Measurements from ENCODE around the gene FBXO24. TPM values are rescaled to one million over a fixed set of nuclear protein-coding genes. Genes with fewer than 3 reads are reported as not detected.

Gene FBXO24
- total and polyA plus RNA-seq, 2 donors (not counting 1 experiment from before 2014, with no cell fraction given), result 0.23 to 0.33 TPM

- Histone ChIP-seq H3K9me3 (ENCODE audit: control insufficient read depth, insufficient read depth, low read depth, low read length) (no peaks in the 10 kb centered on the region), H3K36me3 (ENCODE audit: control insufficient read depth, insufficient read depth, low read length) (peaks cover 5% of the 10 kb centered on the region), H4K20me1 (ENCODE audit: control insufficient read depth, extremely low read depth, insufficient read depth, low read length) (no peaks in the 10 kb centered on the region), H3K79me2 (ENCODE audit: control insufficient read depth, insufficient read depth, low read length) (no peaks in the 10 kb centered on the region), H3K4me1 (ENCODE audit: control insufficient read depth, extremely low read depth, insufficient read depth, low read length) (no peaks in the 10 kb centered on the region), H2AFZ (ENCODE audit: low read length) (no peak overlapping the region), H3K9ac (ENCODE audit: insufficient read depth, low read length) (no peak overlapping the region), H3K27me3 (ENCODE audit: control insufficient read depth, insufficient read depth, low read length) (no peaks in the 10 kb centered on the region), H3K4me2 (ENCODE audit: extremely low read depth, insufficient read depth, low read length) (no peak overlapping the region), H3K4me3 (replicated peaks in 1 of 4; ENCODE audit: control extremely low read depth in 1 of 4, insufficient read depth in 1 of 4, low read depth in 3 of 4, low read length in 4 of 4) (no peak overlapping the region), H3K27ac (ENCODE audit: insufficient read depth, low read length) (no peak overlapping the region)
- no peak for TF ChIP-seq CTCF (conservative IDR thresholded peaks at IDR 0.05 in 1 of 2, IDR thresholded peaks at IDR 0.05 in 1 of 2; ENCODE audit: low read depth in 1 of 2, low read length in 2 of 2)
- no peak for TF ChIP-seq EZH2 (IDR thresholded peaks at IDR 0.05; ENCODE audit: low read length, missing control alignments)
- DNase-seq (ENCODE audit: low read depth in 2 of 2), result no peak
Measured at GRCh38 chr7:100552532-100552931, 33.6 kb upstream of the FBXO24 start.

- no peak overlapping the region for H3K4me2 ChIP-seq (ENCODE audit: extremely low read depth, insufficient read depth, low read length)
- H3K9ac ChIP-seq (ENCODE audit: insufficient read depth, low read length), result no peak overlapping the region
- no peaks in the 10 kb centered on the region for H4K20me1 ChIP-seq (ENCODE audit: control insufficient read depth, extremely low read depth, insufficient read depth, low read length)
- peaks cover 5% of the 10 kb centered on the region for H3K36me3 ChIP-seq (ENCODE audit: control insufficient read depth, insufficient read depth, low read length)
- TF ChIP-seq EZH2 (IDR thresholded peaks at IDR 0.05; ENCODE audit: low read length, missing control alignments), result no peak
- no peak for TF ChIP-seq CTCF (conservative IDR thresholded peaks at IDR 0.05 in 1 of 2, IDR thresholded peaks at IDR 0.05 in 1 of 2; ENCODE audit: low read depth in 1 of 2, low read length in 2 of 2)
- H3K4me1 ChIP-seq (ENCODE audit: control insufficient read depth, extremely low read depth, insufficient read depth, low read length), result no peaks in the 10 kb centered on the region
- H3K9me3 ChIP-seq (ENCODE audit: control insufficient read depth, insufficient read depth, low read depth, low read length), result no peaks in the 10 kb centered on the region
- no peak for DNase-seq (ENCODE audit: low read depth in 2 of 2)
- no peaks in the 10 kb centered on the region for H3K79me2 ChIP-seq (ENCODE audit: control insufficient read depth, insufficient read depth, low read length)
- H2AFZ ChIP-seq (ENCODE audit: low read length), result no peak overlapping the region
- H3K27me3 ChIP-seq (ENCODE audit: control insufficient read depth, insufficient read depth, low read length), result no peaks in the 10 kb centered on the region
- H3K27ac ChIP-seq (ENCODE audit: insufficient read depth, low read length), result no peak overlapping the region
- H3K4me3 ChIP-seq (replicated peaks in 1 of 4; ENCODE audit: control extremely low read depth in 1 of 4, insufficient read depth in 1 of 4, low read depth in 3 of 4, low read length in 4 of 4), result no peak overlapping the region
Measured at GRCh38 chr7:100553032-100553431, 33.1 kb upstream of the FBXO24 start.

GRCh38 chr7:100555701-100556100 is 30.4 kb upstream of the FBXO24 start:
- Histone ChIP-seq H3K4me1 (ENCODE audit: control insufficient read depth, extremely low read depth, insufficient read depth, low read length) (no peaks in the 10 kb centered on the region), H2AFZ (ENCODE audit: low read length) (no peak overlapping the region), H3K27ac (ENCODE audit: insufficient read depth, low read length) (no peak overlapping the region), H3K4me3 (replicated peaks in 1 of 4; ENCODE audit: control extremely low read depth in 1 of 4, insufficient read depth in 1 of 4, low read depth in 3 of 4, low read length in 4 of 4) (no peak overlapping the region), H3K9me3 (ENCODE audit: control insufficient read depth, insufficient read depth, low read depth, low read length) (no peaks in the 10 kb centered on the region), H3K27me3 (ENCODE audit: control insufficient read depth, insufficient read depth, low read length) (no peaks in the 10 kb centered on the region), H4K20me1 (ENCODE audit: control insufficient read depth, extremely low read depth, insufficient read depth, low read length) (no peaks in the 10 kb centered on the region), H3K36me3 (ENCODE audit: control insufficient read depth, insufficient read depth, low read length) (peaks cover 2% of the 10 kb centered on the region), H3K4me2 (ENCODE audit: extremely low read depth, insufficient read depth, low read length) (no peak overlapping the region), H3K9ac (ENCODE audit: insufficient read depth, low read length) (no peak overlapping the region), H3K79me2 (ENCODE audit: control insufficient read depth, insufficient read depth, low read length) (no peaks in the 10 kb centered on the region)
- TF ChIP-seq EZH2 (IDR thresholded peaks at IDR 0.05; ENCODE audit: low read length, missing control alignments), result no peak
- no peak for TF ChIP-seq CTCF (conservative IDR thresholded peaks at IDR 0.05 in 1 of 2, IDR thresholded peaks at IDR 0.05 in 1 of 2; ENCODE audit: low read depth in 1 of 2, low read length in 2 of 2)
- no peak for DNase-seq (ENCODE audit: low read depth in 2 of 2)
